IMR-90 (cell line): ENCODE results near the gene CACNA1D. TPM values are rescaled to one million over a fixed set of nuclear protein-coding genes. Genes with fewer than 3 reads are reported as not detected.

Experiments
- ATAC-seq: fragments of 200-7000 bp; cut with Tn5 transposase; 2 replicates; pipeline ENCODE4 v1.9.1; 2020; ENCODE audit warnings: low read depth, mild to moderate bottlenecking, moderate library complexity
- BruUV-seq: library from RNA; stranded (reverse); fragments of 400-500 nt; replicated peaks from 2 replicates; lab custom pipeline; 2021; lab: Mats Ljungman, UMichigan
- CTCF ChIA-PET: fragments of 300-600 bp; formaldehyde crosslinking; extraction: SDS; loops from one replicate; lab custom pipeline; 2021; ENCODE audit warnings: antibody characterized with exemption; lab: Yijun Ruan, JAX
- POLR2A ChIA-PET: fragments of 300-600 bp; sonication (Branson Sonifier 250); formaldehyde crosslinking; loops from one replicate; lab custom pipeline; 2022; ENCODE audit warnings: antibody characterized with exemption; ENCODE audit not compliant: unreplicated experiment; lab: Charles Lee
- DNase-seq: peaks from one replicate; pipeline ENCODE4 v3.0.0; 2013
- H2AFZ ChIP-seq: replicated peaks from 2 replicates; pipeline ENCODE3; 2013; ENCODE audit warnings: low read length, mild to moderate bottlenecking; ENCODE audit not compliant: poor library complexity
- H2AK5ac ChIP-seq: 2 replicates; pipeline ENCODE4 v1.6.1; 2013; ENCODE audit warnings: low read depth, low read length, inconsistent platforms
- H2AK9ac ChIP-seq: replicated peaks from 2 replicates; pipeline ENCODE3; 2013; ENCODE audit warnings: mild to moderate bottlenecking, low read depth, low read length, moderate library complexity; ENCODE audit not compliant: poor library complexity
- H2BK120ac ChIP-seq: 2 replicates; pipeline ENCODE4 v1.6.1; 2013; ENCODE audit warnings: low read depth, low read length, inconsistent platforms
- H2BK15ac ChIP-seq: 3 replicates; pipeline ENCODE4 v1.6.1; 2013; ENCODE audit warnings: low read depth, low read length, inconsistent platforms
- H2BK20ac ChIP-seq: 2 replicates; pipeline ENCODE4 v1.6.1; 2013; ENCODE audit warnings: low read depth, mild to moderate bottlenecking, inconsistent platforms, low read length, moderate library complexity
- H2BK5ac ChIP-seq: 2 replicates; pipeline ENCODE4 v1.6.1; 2013; ENCODE audit warnings: mild to moderate bottlenecking, low read depth, low read length, inconsistent platforms; ENCODE audit not compliant: poor library complexity, severe bottlenecking
- H3K14ac ChIP-seq: replicated peaks from 2 replicates; pipeline ENCODE4 v1.6.1; 2013; ENCODE audit warnings: low read depth, low read length, inconsistent platforms
- H3K18ac ChIP-seq: 2 replicates; pipeline ENCODE4 v1.6.1; 2013; ENCODE audit warnings: low read depth, low read length, control low read depth
- H3K23ac ChIP-seq: 2 replicates; pipeline ENCODE4 v1.6.1; 2013; ENCODE audit warnings: low read depth, low read length, inconsistent platforms
- H3K27ac ChIP-seq: 2 replicates; pipeline ENCODE4 v1.5.1; 2013; ENCODE audit warnings: mild to moderate bottlenecking, control low read depth, low read length; ENCODE audit not compliant: insufficient read depth
- H3K27me3 ChIP-seq: 2 replicates; pipeline ENCODE4 v1.6.1; 2013; ENCODE audit warnings: low read length; ENCODE audit not compliant: control insufficient read depth, insufficient read depth
- H3K36me3 ChIP-seq: 2 replicates; pipeline ENCODE4 v1.6.1; 2013; ENCODE audit warnings: low read length, mixed read lengths; ENCODE audit not compliant: control insufficient read depth, insufficient read depth
- H3K4ac ChIP-seq: 2 replicates; pipeline ENCODE4 v1.6.1; 2013; ENCODE audit warnings: low read depth, low read length, inconsistent platforms
- H3K4me1 ChIP-seq: 2 replicates; pipeline ENCODE4 v1.6.1; 2013; ENCODE audit warnings: low read length, mixed read lengths; ENCODE audit not compliant: control insufficient read depth, insufficient read depth
- H3K4me2 ChIP-seq: 2 replicates; pipeline ENCODE4 v1.6.1; 2013; ENCODE audit warnings: low read depth, mild to moderate bottlenecking, control low read depth, low read length, moderate library complexity
- H3K4me3 ChIP-seq: 2 replicates; pipeline ENCODE4 v1.5.1; 2013; ENCODE audit warnings: low read depth, mild to moderate bottlenecking, control low read depth, low read length, moderate library complexity; ENCODE audit not compliant: insufficient read depth
- H3K56ac ChIP-seq: 2 replicates; pipeline ENCODE4 v1.6.1; 2013; ENCODE audit warnings: low read length, inconsistent platforms; ENCODE audit not compliant: insufficient read depth; ENCODE audit errors: extremely low read depth
- H3K79me1 ChIP-seq, 2 experiments: 2 replicates each; pipeline ENCODE4 v1.6.1; 2013; ENCODE audit warnings: low read length in 2 of 2, inconsistent platforms in 1 of 2, low read depth in 1 of 2
- H3K9ac ChIP-seq: 2 replicates; pipeline ENCODE4 v1.6.1; 2013; ENCODE audit warnings: low read depth, low read length, control low read depth
- H3K9me1 ChIP-seq: 2 replicates; pipeline ENCODE4 v1.6.1; 2013; ENCODE audit warnings: low read length, inconsistent platforms; ENCODE audit not compliant: insufficient read depth
- H3K9me3 ChIP-seq: 2 replicates; pipeline ENCODE4 v1.6.1; 2013; ENCODE audit warnings: low read length; ENCODE audit not compliant: control insufficient read depth, insufficient read depth
- H4K20me1 ChIP-seq: 2 replicates; pipeline ENCODE4 v1.6.1; 2013; ENCODE audit warnings: low read length, inconsistent platforms; ENCODE audit not compliant: insufficient read depth
- H4K5ac ChIP-seq: 2 replicates; pipeline ENCODE4 v1.6.1; 2013; ENCODE audit warnings: mild to moderate bottlenecking, low read depth, low read length, control low read depth
- H4K8ac ChIP-seq, 2 experiments: 2 replicates each; pipeline ENCODE4 v1.6.1; 2013; ENCODE audit warnings: low read depth in 2 of 2, low read length in 2 of 2, control low read depth in 1 of 2, inconsistent platforms in 1 of 2
- H4K91ac ChIP-seq: 2 replicates; pipeline ENCODE4 v1.6.1; 2013; ENCODE audit warnings: low read depth, low read length, inconsistent platforms; ENCODE audit not compliant: insufficient read depth
- BHLHE40 ChIP-seq: fragments of 150-350 bp; IDR thresholded peaks from 2 replicates; pipeline ENCODE4 v1.6.1; 2016; ENCODE audit warnings: mild to moderate bottlenecking, low read depth, low read length
- CEBPB ChIP-seq: IDR thresholded peaks from 2 replicates; pipeline ENCODE4 v1.6.1; 2012; ENCODE audit warnings: low read depth, low read length, improper control_type of control experiment
- CHD1 ChIP-seq: IDR thresholded peaks from 2 replicates; pipeline ENCODE4 v1.6.1; 2012; ENCODE audit warnings: low read depth, low read length, improper control_type of control experiment
- FOS ChIP-seq: fragments of 150-350 bp; IDR thresholded peaks from 2 replicates; pipeline ENCODE4 v1.6.1; 2016; ENCODE audit warnings: low read depth, low read length
- MAFK ChIP-seq: IDR thresholded peaks from 2 replicates; pipeline ENCODE4 v1.6.1; 2012; ENCODE audit warnings: low read depth, low read length, improper control_type of control experiment
- MAZ ChIP-seq: IDR thresholded peaks from 2 replicates; pipeline ENCODE4 v1.6.1; 2012; ENCODE audit warnings: low read depth, mild to moderate bottlenecking, low read length, improper control_type of control experiment, moderate library complexity, borderline replicate concordance
- MXI1 ChIP-seq: IDR thresholded peaks from 2 replicates; pipeline ENCODE4 v1.6.1; 2012; ENCODE audit warnings: low read depth, mild to moderate bottlenecking, low read length, moderate library complexity, borderline replicate concordance
- NFE2L2 ChIP-seq: fragments of 150-350 bp; IDR thresholded peaks from 2 replicates; pipeline ENCODE4 v1.6.1; 2016; ENCODE audit warnings: low read depth, mild to moderate bottlenecking, low read length
- POLR2A ChIP-seq: IDR thresholded peaks from 2 replicates; pipeline ENCODE4 v1.6.1; 2012; ENCODE audit warnings: mild to moderate bottlenecking, low read depth, low read length
- RAD21 ChIP-seq: IDR thresholded peaks from 2 replicates; pipeline ENCODE4 v1.6.1; 2012; ENCODE audit warnings: low read length, improper control_type of control experiment
- RCOR1 ChIP-seq: IDR thresholded peaks from 2 replicates; pipeline ENCODE4 v1.6.1; 2012; ENCODE audit warnings: mild to moderate bottlenecking, low read length, improper control_type of control experiment; ENCODE audit not compliant: insufficient replicate concordance
- RFX5 ChIP-seq: IDR thresholded peaks from 2 replicates; pipeline ENCODE4 v1.8.0; 2012; ENCODE audit warnings: low read depth, mild to moderate bottlenecking, low read length, moderate library complexity
- SMC3 ChIP-seq: fragments of 150-350 bp; IDR thresholded peaks from 2 replicates; pipeline ENCODE4 v1.6.1; 2016; ENCODE audit warnings: low read depth, mild to moderate bottlenecking, antibody characterized with exemption, low read length, moderate library complexity
- WGBS, 2 experiments: methylation state at CpG; one replicate each; pipeline versions ENCODE4 v1.1.5 to v1.1.7; 2013; ENCODE audit warnings: missing lambda C conversion rate in 2 of 2; ENCODE audit not compliant: insufficient read length in 1 of 2; ENCODE audit errors: extremely low coverage in 2 of 2; 5-methylcytosine and 5-hydroxymethylcytosine counted together
- dilution Hi-C: fragments of 300-500 bp; cut with HindIII; formaldehyde crosslinking; loops from one replicate; pipeline ENCODE4 v1.14.3; 2018; ENCODE audit warnings: low sequenced_read_pairs; ENCODE audit not compliant: unreplicated experiment
- in situ Hi-C: fragments of 300-500 bp; cut with MboI; formaldehyde crosslinking; loops from 3 replicates; pipeline ENCODE4 v1.14.3; 2019; ENCODE audit warnings: low sequenced_read_pairs, inconsistent platforms, mixed read lengths
- intact Hi-C: fragments of 100-400 bp; cut with micrococcal nuclease; formaldehyde crosslinking; loops from 2 replicates; pipeline ENCODE4 v1.10.0; 2022
- polyA plus RNA-seq, 3 experiments: library from polyadenylated mRNA; depleted of rRNA; stranded (reverse); fragments of >200 nt; gene quantifications; 2 replicates each; pipeline ENCODE4 v1.2.3, GENCODE V29; 2012; ENCODE audit warnings: low replicate concordance in 1 of 3
- total RNA-seq: library from RNA; depleted of rRNA; stranded (reverse); fragments of >200 nt; gene quantifications from 2 replicates; pipeline ENCODE4 v1.2.3, GENCODE V29; 2012
- TF ChIP-seq, protein P1 (sequence below): fragments of 150-350 bp; IDR thresholded peaks from 2 replicates; pipeline ENCODE4 v1.6.1; 2017; ENCODE audit warnings: mild to moderate bottlenecking, antibody characterized with exemption, low read length, low read depth
- TF ChIP-seq, protein P2 (sequence below): conservative IDR thresholded peaks from 2 replicates; pipeline ENCODE4 v1.5.1; 2012; ENCODE audit warnings: mild to moderate bottlenecking, low read depth, low read length, improper control_type of control experiment
- TF ChIP-seq, protein P3 (sequence below): fragments of 150-350 bp; IDR thresholded peaks from 2 replicates; pipeline ENCODE4 v1.6.1; 2016; ENCODE audit warnings: low read depth, mild to moderate bottlenecking, low read length, moderate library complexity, borderline replicate concordance

CACNA1D gene
- total and polyA plus RNA-seq, 2 of the 4 experiments (the other 2 are of a cell fraction): 0.07 TPM; not detected in 1

DNA sequence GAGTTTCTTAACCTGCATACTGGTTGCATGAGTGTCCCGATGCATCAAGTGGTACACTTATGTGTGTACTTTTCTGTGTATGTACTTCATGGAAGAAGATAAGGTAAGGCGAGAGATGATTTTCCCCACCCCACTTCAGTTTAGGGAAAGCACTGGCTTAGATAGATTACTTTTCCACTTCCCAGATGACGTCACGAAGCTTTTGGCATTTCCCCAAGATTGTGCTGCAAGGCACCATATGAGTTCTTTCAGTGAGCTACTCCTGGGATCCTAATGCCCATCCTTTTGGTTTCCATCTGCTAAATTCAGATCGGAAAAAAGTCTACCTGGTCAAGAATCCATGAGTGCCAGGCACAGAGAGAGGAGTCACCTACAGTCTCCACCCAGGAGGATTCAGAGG, 356.5 kb downstream of the CACNA1D start:
- Histone ChIP-seq H4K20me1 (no peaks in the 10 kb centered on the region), H3K18ac (no peak overlapping the region), H2AK9ac (no peak overlapping the region), H3K27me3 (peaks cover 29% of the 10 kb centered on the region), H4K5ac (no peak overlapping the region), H4K91ac (no peak overlapping the region), H3K14ac (no peak overlapping the region), H2BK20ac (no peak overlapping the region), H3K9ac (no peak overlapping the region), H3K36me3 (no peaks in the 10 kb centered on the region), H3K4me3 (no peak overlapping the region), H3K4me1 (no peaks in the 10 kb centered on the region; the same call in 1 of the 2 replicates), H3K4me2 (no peak overlapping the region), H2BK15ac (no peak overlapping the region), H2BK120ac (no peak overlapping the region), H2AFZ (no peak overlapping the region), H2AK5ac (no peak overlapping the region), H3K23ac (no peak overlapping the region), H3K9me3 (peaks cover 3% of the 10 kb centered on the region; the same call in 1 of the 2 replicates), H2BK5ac (no peak overlapping the region), H3K4ac (no peak overlapping the region), H3K27ac (no peak overlapping the region), H3K79me1 (no peaks in the 10 kb centered on the region), H3K9me1 (no peaks in the 10 kb centered on the region), H4K8ac (no peak overlapping the region), H3K56ac (no peak overlapping the region)
- CTCF ChIA-PET: no interaction called here
- intact Hi-C loops: no loop called here
- no CpG with 5 or more reads among the region's 5 CpGs for WGBS, 2 experiments
- DNase-seq (peak; percentile 58), ATAC-seq (no peak)
- POLR2A ChIA-PET: no interaction called here
- dilution Hi-C loops: no loop called here
- TF ChIP-seq RAD21: no peak
- TF ChIP-seq RCOR1: no peak
- no peak for TF ChIP-seq MAFK
- TF ChIP-seq, protein P1, sequence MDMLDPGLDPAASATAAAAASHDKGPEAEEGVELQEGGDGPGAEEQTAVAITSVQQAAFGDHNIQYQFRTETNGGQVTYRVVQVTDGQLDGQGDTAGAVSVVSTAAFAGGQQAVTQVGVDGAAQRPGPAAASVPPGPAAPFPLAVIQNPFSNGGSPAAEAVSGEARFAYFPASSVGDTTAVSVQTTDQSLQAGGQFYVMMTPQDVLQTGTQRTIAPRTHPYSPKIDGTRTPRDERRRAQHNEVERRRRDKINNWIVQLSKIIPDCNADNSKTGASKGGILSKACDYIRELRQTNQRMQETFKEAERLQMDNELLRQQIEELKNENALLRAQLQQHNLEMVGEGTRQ: no peak
- no peak for TF ChIP-seq FOS
- no peak for TF ChIP-seq MXI1
- no peak for TF ChIP-seq CHD1
- TF ChIP-seq BHLHE40: no peak
- no peak for TF ChIP-seq NFE2L2
- no peak for TF ChIP-seq POLR2A
- TF ChIP-seq, protein P2, sequence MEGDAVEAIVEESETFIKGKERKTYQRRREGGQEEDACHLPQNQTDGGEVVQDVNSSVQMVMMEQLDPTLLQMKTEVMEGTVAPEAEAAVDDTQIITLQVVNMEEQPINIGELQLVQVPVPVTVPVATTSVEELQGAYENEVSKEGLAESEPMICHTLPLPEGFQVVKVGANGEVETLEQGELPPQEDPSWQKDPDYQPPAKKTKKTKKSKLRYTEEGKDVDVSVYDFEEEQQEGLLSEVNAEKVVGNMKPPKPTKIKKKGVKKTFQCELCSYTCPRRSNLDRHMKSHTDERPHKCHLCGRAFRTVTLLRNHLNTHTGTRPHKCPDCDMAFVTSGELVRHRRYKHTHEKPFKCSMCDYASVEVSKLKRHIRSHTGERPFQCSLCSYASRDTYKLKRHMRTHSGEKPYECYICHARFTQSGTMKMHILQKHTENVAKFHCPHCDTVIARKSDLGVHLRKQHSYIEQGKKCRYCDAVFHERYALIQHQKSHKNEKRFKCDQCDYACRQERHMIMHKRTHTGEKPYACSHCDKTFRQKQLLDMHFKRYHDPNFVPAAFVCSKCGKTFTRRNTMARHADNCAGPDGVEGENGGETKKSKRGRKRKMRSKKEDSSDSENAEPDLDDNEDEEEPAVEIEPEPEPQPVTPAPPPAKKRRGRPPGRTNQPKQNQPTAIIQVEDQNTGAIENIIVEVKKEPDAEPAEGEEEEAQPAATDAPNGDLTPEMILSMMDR: no peak
- no peak for TF ChIP-seq RFX5
- TF ChIP-seq, protein P3, sequence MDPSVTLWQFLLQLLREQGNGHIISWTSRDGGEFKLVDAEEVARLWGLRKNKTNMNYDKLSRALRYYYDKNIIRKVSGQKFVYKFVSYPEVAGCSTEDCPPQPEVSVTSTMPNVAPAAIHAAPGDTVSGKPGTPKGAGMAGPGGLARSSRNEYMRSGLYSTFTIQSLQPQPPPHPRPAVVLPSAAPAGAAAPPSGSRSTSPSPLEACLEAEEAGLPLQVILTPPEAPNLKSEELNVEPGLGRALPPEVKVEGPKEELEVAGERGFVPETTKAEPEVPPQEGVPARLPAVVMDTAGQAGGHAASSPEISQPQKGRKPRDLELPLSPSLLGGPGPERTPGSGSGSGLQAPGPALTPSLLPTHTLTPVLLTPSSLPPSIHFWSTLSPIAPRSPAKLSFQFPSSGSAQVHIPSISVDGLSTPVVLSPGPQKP: no peak
- TF ChIP-seq CEBPB: no peak
- no peak for TF ChIP-seq SMC3
- TF ChIP-seq MAZ: no peak
- in situ Hi-C loops: no loop called here
- BruUV-seq: no TSS peak
